ENCODE data around the gene PDE4B. TPM values are rescaled to one million over a fixed set of nuclear protein-coding genes. Genes with fewer than 3 reads are reported as not detected.

PDE4B gene
- total and polyA plus RNA-seq, 9 of the 15 experiments (the other 6 are each of a cell fraction or from before 2014, with no cell fraction given): 0.09 TPM; not detected in 8

DNA sequence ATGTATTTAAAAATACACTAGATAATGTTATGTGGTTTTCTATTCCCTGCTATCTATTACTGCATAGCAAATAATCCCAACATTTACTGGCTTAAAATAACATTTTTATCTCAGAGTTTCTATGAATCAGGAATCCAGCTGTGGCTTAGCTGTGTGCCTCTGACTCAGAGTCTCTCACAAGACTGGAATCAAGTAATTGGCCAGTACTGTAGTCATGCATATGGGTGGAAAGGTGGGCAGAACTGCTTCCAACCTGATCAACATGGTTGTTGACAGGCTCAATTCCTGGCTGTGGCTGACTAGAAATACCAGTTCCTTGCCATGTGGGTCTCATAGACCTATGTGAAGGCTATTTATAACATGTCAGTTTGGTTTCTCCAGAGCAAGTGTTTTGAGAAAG lies 131.8 kb downstream of the PDE4B start (continued):
- TF ChIP-seq, protein P1, sequence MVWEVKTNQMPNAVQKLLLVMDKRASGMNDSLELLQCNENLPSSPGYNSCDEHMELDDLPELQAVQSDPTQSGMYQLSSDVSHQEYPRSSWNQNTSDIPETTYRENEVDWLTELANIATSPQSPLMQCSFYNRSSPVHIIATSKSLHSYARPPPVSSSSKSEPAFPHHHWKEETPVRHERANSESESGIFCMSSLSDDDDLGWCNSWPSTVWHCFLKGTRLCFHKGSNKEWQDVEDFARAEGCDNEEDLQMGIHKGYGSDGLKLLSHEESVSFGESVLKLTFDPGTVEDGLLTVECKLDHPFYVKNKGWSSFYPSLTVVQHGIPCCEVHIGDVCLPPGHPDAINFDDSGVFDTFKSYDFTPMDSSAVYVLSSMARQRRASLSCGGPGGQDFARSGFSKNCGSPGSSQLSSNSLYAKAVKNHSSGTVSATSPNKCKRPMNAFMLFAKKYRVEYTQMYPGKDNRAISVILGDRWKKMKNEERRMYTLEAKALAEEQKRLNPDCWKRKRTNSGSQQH (CRISPR knock-in tag; IDR thresholded peaks at IDR 0.05): no peak

DNA sequence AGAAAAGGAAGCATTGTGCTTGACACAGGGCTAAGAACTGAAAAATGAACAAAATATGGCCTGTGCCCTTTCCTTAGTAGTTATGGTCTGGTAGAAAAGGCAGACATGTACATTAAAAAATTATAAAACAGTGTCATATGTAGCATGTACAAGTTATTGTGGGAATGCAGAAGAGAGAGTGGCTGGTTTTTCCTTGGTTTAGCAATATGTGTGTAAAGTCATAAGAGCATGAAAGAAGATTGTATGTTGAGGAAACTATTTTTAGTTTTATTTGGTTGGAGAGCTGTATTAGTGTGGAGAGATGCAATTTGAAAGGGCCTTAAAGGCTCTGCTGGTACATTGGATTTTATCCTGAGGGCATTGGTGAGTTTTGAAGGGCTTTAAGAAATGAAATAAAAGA lies 145.8 kb downstream of the PDE4B start:
- H3K4me2 ChIP-seq (ENCODE audit: insufficient read depth, low read length): no peak overlapping the region
- H3K27ac ChIP-seq (ENCODE audit: extremely low read depth, low read depth, low read length): no peak overlapping the region
- POLR2A ChIA-PET: no interaction called here
- ATAC-seq (no peak), DNase-seq (ENCODE audit: extremely low read depth in 1 of 4, low spot score in 3 of 4) (no peak), FAIRE-seq (no peak)
- CTCF ChIA-PET (ENCODE audit: low intra/inter-chr PET ratio): no interaction called here
- H3K4me3 ChIP-seq: no peak overlapping the region
- H3K36me3 ChIP-seq (ENCODE audit: control insufficient read depth, insufficient read depth, low read length): no peaks in the 10 kb centered on the region
- H3K4me1 ChIP-seq (replicated peaks in 1 of 2; ENCODE audit: control insufficient read depth in 2 of 2, insufficient read depth in 2 of 2, low read length in 2 of 2): no peaks in the 10 kb centered on the region
- H3K9me1 ChIP-seq (ENCODE audit: control insufficient read depth, insufficient read depth, low read length): no peaks in the 10 kb centered on the region
- no peaks in the 10 kb centered on the region for H3K27me3 ChIP-seq (ENCODE audit: control insufficient read depth in 2 of 2, insufficient read depth in 2 of 2, low read length in 2 of 2)
- no peaks in the 10 kb centered on the region for H3K9me3 ChIP-seq (replicated peaks; ENCODE audit: control insufficient read depth, insufficient read depth, low read depth, low read length)
- intact Hi-C loops (cut with micrococcal nuclease) (no loop called here), in situ Hi-C loops (cut with MboI) (loop anchor here (25.0 kb wide), 2 partner anchors 726 to 851 kb away; no protein-coding TSS in a partner anchor)
- H2AFZ ChIP-seq (ENCODE audit: low read depth, low read length): no peak overlapping the region
- no peaks in the 10 kb centered on the region for H3K79me2 ChIP-seq (ENCODE audit: control insufficient read depth, insufficient read depth, low read length)
- no peak overlapping the region for H3K9ac ChIP-seq (ENCODE audit: insufficient read depth in 1 of 2, low read depth in 2 of 2, low read length in 2 of 2)
- no peaks in the 10 kb centered on the region for H4K20me1 ChIP-seq (replicated peaks; ENCODE audit: control insufficient read depth, insufficient read depth, low read length)
- no TSS peak for BruUV-seq (replicated peaks)
- no peak for TF ChIP-seq ZKSCAN1 (IDR thresholded peaks at IDR 0.05; ENCODE audit: low read depth, low read length)
- TF ChIP-seq PURB (CRISPR knock-in tag; IDR thresholded peaks at IDR 0.05; ENCODE audit: low read depth): no peak
- no peak for TF ChIP-seq XRCC4 (IDR thresholded peaks at IDR 0.05; ENCODE audit: extremely low read depth, insufficient read depth, insufficient read length)
- TF ChIP-seq PTBP1 (IDR thresholded peaks at IDR 0.05; ENCODE audit: low read depth, low read length): no peak
- no peak for TF ChIP-seq TAF1 (IDR thresholded peaks at IDR 0.05; ENCODE audit: control insufficient read depth, extremely low read depth, insufficient read depth, low read length, severe bottlenecking)
- no peak for TF ChIP-seq RFX1 (IDR thresholded peaks at IDR 0.05)
- TF ChIP-seq, protein P2, sequence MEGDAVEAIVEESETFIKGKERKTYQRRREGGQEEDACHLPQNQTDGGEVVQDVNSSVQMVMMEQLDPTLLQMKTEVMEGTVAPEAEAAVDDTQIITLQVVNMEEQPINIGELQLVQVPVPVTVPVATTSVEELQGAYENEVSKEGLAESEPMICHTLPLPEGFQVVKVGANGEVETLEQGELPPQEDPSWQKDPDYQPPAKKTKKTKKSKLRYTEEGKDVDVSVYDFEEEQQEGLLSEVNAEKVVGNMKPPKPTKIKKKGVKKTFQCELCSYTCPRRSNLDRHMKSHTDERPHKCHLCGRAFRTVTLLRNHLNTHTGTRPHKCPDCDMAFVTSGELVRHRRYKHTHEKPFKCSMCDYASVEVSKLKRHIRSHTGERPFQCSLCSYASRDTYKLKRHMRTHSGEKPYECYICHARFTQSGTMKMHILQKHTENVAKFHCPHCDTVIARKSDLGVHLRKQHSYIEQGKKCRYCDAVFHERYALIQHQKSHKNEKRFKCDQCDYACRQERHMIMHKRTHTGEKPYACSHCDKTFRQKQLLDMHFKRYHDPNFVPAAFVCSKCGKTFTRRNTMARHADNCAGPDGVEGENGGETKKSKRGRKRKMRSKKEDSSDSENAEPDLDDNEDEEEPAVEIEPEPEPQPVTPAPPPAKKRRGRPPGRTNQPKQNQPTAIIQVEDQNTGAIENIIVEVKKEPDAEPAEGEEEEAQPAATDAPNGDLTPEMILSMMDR (IDR thresholded peaks at IDR 0.05 in 2 of 3, conservative IDR thresholded peaks at IDR 0.05 in 1 of 3; ENCODE audit: insufficient read depth in 2 of 3, low read depth in 1 of 3, low read length in 3 of 3): no peak
- no peak for TF ChIP-seq NCOA4 (IDR thresholded peaks at IDR 0.05; ENCODE audit: partially characterized antibody)
- TF ChIP-seq FUS (optimal IDR thresholded peaks at IDR 0.05; ENCODE audit: low read depth, low read length): no peak
- TF ChIP-seq, protein P3, sequence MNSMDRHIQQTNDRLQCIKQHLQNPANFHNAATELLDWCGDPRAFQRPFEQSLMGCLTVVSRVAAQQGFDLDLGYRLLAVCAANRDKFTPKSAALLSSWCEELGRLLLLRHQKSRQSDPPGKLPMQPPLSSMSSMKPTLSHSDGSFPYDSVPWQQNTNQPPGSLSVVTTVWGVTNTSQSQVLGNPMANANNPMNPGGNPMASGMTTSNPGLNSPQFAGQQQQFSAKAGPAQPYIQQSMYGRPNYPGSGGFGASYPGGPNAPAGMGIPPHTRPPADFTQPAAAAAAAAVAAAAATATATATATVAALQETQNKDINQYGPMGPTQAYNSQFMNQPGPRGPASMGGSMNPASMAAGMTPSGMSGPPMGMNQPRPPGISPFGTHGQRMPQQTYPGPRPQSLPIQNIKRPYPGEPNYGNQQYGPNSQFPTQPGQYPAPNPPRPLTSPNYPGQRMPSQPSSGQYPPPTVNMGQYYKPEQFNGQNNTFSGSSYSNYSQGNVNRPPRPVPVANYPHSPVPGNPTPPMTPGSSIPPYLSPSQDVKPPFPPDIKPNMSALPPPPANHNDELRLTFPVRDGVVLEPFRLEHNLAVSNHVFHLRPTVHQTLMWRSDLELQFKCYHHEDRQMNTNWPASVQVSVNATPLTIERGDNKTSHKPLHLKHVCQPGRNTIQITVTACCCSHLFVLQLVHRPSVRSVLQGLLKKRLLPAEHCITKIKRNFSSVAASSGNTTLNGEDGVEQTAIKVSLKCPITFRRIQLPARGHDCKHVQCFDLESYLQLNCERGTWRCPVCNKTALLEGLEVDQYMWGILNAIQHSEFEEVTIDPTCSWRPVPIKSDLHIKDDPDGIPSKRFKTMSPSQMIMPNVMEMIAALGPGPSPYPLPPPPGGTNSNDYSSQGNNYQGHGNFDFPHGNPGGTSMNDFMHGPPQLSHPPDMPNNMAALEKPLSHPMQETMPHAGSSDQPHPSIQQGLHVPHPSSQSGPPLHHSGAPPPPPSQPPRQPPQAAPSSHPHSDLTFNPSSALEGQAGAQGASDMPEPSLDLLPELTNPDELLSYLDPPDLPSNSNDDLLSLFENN (IDR thresholded peaks at IDR 0.05; ENCODE audit: low read depth in 2 of 2, low read length in 2 of 2): no peak
- no peak for TF ChIP-seq ZNF384 (IDR thresholded peaks at IDR 0.05; ENCODE audit: low read depth, low read length)
- TF ChIP-seq, protein P4, sequence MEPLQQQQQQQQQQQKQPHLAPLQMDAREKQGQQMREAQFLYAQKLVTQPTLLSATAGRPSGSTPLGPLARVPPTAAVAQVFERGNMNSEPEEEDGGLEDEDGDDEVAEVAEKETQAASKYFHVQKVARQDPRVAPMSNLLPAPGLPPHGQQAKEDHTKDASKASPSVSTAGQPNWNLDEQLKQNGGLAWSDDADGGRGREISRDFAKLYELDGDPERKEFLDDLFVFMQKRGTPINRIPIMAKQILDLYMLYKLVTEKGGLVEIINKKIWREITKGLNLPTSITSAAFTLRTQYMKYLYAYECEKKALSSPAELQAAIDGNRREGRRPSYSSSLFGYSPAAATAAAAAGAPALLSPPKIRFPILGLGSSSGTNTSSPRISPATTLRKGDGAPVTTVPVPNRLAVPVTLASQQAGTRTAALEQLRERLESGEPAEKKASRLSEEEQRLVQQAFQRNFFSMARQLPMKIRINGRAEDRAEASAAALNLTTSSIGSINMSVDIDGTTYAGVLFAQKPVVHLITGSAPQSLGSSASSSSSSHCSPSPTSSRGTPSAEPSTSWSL (CRISPR knock-in tag; IDR thresholded peaks at IDR 0.05; ENCODE audit: borderline replicate concordance): no peak
